ENCODE data around the gene SORCS2. TPM values are rescaled to one million over a fixed set of nuclear protein-coding genes. Genes with fewer than 3 reads are reported as not detected.

Gene SORCS2
- polyA plus RNA-seq, 1 of the 3 experiments (the other 2 are of a cell fraction) = 1.6 TPM

- TF ChIP-seq, protein P1, sequence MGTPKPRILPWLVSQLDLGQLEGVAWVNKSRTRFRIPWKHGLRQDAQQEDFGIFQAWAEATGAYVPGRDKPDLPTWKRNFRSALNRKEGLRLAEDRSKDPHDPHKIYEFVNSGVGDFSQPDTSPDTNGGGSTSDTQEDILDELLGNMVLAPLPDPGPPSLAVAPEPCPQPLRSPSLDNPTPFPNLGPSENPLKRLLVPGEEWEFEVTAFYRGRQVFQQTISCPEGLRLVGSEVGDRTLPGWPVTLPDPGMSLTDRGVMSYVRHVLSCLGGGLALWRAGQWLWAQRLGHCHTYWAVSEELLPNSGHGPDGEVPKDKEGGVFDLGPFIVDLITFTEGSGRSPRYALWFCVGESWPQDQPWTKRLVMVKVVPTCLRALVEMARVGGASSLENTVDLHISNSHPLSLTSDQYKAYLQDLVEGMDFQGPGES (IDR thresholded peaks at IDR 0.05; ENCODE audit: low read depth, low read length) = no peak
- TF ChIP-seq POLR2AphosphoS5 (IDR thresholded peaks at IDR 0.05; ENCODE audit: low read depth, low read length) (no peak), FOSL2 (IDR thresholded peaks at IDR 0.05; ENCODE audit: borderline replicate concordance, low read depth) (no peak), ELF1 (IDR thresholded peaks at IDR 0.05) (no peak), YY1 (IDR thresholded peaks at IDR 0.05; ENCODE audit: low read depth) (no peak), RCOR1 (IDR thresholded peaks at IDR 0.05; ENCODE audit: low read length) (no peak), EP300 (IDR thresholded peaks at IDR 0.05; ENCODE audit: borderline replicate concordance in 1 of 2, low read depth in 1 of 2, low read length in 1 of 2) (no peak), USF1 (IDR thresholded peaks at IDR 0.05; ENCODE audit: borderline replicate concordance, low read depth) (no peak)
- TF ChIP-seq, protein P2, sequence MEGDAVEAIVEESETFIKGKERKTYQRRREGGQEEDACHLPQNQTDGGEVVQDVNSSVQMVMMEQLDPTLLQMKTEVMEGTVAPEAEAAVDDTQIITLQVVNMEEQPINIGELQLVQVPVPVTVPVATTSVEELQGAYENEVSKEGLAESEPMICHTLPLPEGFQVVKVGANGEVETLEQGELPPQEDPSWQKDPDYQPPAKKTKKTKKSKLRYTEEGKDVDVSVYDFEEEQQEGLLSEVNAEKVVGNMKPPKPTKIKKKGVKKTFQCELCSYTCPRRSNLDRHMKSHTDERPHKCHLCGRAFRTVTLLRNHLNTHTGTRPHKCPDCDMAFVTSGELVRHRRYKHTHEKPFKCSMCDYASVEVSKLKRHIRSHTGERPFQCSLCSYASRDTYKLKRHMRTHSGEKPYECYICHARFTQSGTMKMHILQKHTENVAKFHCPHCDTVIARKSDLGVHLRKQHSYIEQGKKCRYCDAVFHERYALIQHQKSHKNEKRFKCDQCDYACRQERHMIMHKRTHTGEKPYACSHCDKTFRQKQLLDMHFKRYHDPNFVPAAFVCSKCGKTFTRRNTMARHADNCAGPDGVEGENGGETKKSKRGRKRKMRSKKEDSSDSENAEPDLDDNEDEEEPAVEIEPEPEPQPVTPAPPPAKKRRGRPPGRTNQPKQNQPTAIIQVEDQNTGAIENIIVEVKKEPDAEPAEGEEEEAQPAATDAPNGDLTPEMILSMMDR (IDR thresholded peaks at IDR 0.05) = no peak
- Histone ChIP-seq H3F3A (replicated peaks; ENCODE audit: insufficient read depth) (no peaks in the 10 kb centered on the region), H3K9me2 (no peaks in the 10 kb centered on the region), H4K20me1 (ENCODE audit: insufficient read depth) (no peaks in the 10 kb centered on the region), H3K4me1 (ENCODE audit: control insufficient read depth in 1 of 2, insufficient read depth in 2 of 2, low read depth in 1 of 2, low read length in 1 of 2) (no peaks in the 10 kb centered on the region; a peak in 1 of 4 replicates), H3K27me3 (ENCODE audit: insufficient read depth) (no peaks in the 10 kb centered on the region), H3K36me3 (replicated peaks in 1 of 2; ENCODE audit: control insufficient read depth in 1 of 2, insufficient read depth in 2 of 2, low read length in 1 of 2) (no peaks in the 10 kb centered on the region), H3K9me3 (no peaks in the 10 kb centered on the region), H2AFZ (ENCODE audit: low read depth) (no peak overlapping the region), H3K4me2 (no peak overlapping the region), H3K79me2 (ENCODE audit: insufficient read depth) (no peaks in the 10 kb centered on the region), H3K4me3 (ENCODE audit: low read depth in 2 of 2, low read length in 1 of 2) (no peak overlapping the region), H3K9ac (no peak overlapping the region), H3K27ac (ENCODE audit: low read depth in 2 of 2, low read length in 1 of 2) (no peak overlapping the region)
- 92% methylated on average over 19 of the region's 19 CpGs for WGBS (ENCODE audit: low lambda C conversion rate)
- ChIA-PET CTCF (no interaction called here), POLR2A (no interaction called here)
- DNase-seq = no peak
Measured at GRCh38 chr4:7712021-7712671, 519.8 kb downstream of the SORCS2 start.

DNA sequence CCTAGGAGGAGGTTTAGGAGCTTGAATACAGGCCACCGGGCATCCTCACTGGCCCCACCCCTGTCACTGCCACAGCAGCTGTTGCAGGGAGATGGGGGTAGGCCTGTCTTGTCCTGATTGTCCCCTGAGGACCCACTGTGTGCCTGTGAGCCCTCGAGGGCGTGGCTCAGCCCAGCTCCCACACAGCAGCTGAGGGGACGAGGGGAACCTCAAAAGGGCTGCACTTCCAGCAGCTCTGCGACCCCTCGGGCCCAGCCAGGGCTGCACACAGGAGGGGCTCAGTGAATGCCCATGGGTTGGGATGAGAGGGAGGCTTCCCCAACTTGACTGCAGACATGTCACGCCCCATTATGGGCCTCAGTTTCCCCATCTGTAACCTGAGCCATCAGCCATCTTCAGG, 521.4 kb downstream of the SORCS2 start:
- Histone ChIP-seq H3K9me2 (no peaks in the 10 kb centered on the region), H3K9ac (no peak overlapping the region), H3K4me1 (ENCODE audit: control insufficient read depth in 1 of 2, insufficient read depth in 2 of 2, low read depth in 1 of 2, low read length in 1 of 2) (no peaks in the 10 kb centered on the region), H3K27ac (ENCODE audit: low read depth in 2 of 2, low read length in 1 of 2) (no peak overlapping the region), H3K9me3 (no peaks in the 10 kb centered on the region), H4K20me1 (ENCODE audit: insufficient read depth) (no peaks in the 10 kb centered on the region), H2AFZ (ENCODE audit: low read depth) (no peak overlapping the region), H3F3A (replicated peaks; ENCODE audit: insufficient read depth) (no peaks in the 10 kb centered on the region), H3K36me3 (replicated peaks in 1 of 2; ENCODE audit: control insufficient read depth in 1 of 2, insufficient read depth in 2 of 2, low read length in 1 of 2) (no peaks in the 10 kb centered on the region), H3K4me2 (no peak overlapping the region), H3K79me2 (ENCODE audit: insufficient read depth) (no peaks in the 10 kb centered on the region), H3K4me3 (ENCODE audit: low read depth in 2 of 2, low read length in 1 of 2) (no peak overlapping the region), H3K27me3 (ENCODE audit: insufficient read depth) (no peaks in the 10 kb centered on the region)
- ChIA-PET POLR2A (no interaction called here), CTCF (interaction anchor here (1.4 kb wide), 1 partner anchor 36 kb away, joined by 3 read pairs; no protein-coding TSS in a partner anchor)
- no peak for DNase-seq
- WGBS (ENCODE audit: low lambda C conversion rate) = 90% methylated on average over 2 of the region's 7 CpGs
- TF ChIP-seq MAX (IDR thresholded peaks at IDR 0.05; ENCODE audit: low read depth) = no peak
- no peak for TF ChIP-seq SIN3A (IDR thresholded peaks at IDR 0.05; ENCODE audit: borderline replicate concordance, low read depth, low read length)
- TF ChIP-seq TEAD4 (IDR thresholded peaks at IDR 0.05; ENCODE audit: borderline replicate concordance, insufficient read depth) = no peak
- TF ChIP-seq GABPA (IDR thresholded peaks at IDR 0.05; ENCODE audit: low read depth) = no peak
- TF ChIP-seq, protein P2 (IDR thresholded peaks at IDR 0.05) = no peak
- TF ChIP-seq GATA2 (CRISPR knock-in tag; IDR thresholded peaks at IDR 0.05) = no peak
- TF ChIP-seq CHD2 (IDR thresholded peaks at IDR 0.05; ENCODE audit: low read length, partially characterized antibody) = no peak
- TF ChIP-seq, protein P3, sequence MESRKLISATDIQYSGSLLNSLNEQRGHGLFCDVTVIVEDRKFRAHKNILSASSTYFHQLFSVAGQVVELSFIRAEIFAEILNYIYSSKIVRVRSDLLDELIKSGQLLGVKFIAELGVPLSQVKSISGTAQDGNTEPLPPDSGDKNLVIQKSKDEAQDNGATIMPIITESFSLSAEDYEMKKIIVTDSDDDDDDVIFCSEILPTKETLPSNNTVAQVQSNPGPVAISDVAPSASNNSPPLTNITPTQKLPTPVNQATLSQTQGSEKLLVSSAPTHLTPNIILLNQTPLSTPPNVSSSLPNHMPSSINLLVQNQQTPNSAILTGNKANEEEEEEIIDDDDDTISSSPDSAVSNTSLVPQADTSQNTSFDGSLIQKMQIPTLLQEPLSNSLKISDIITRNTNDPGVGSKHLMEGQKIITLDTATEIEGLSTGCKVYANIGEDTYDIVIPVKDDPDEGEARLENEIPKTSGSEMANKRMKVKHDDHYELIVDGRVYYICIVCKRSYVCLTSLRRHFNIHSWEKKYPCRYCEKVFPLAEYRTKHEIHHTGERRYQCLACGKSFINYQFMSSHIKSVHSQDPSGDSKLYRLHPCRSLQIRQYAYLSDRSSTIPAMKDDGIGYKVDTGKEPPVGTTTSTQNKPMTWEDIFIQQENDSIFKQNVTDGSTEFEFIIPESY (IDR thresholded peaks at IDR 0.05; ENCODE audit: borderline replicate concordance, low read depth) = no peak
- no peak for TF ChIP-seq RAD21 (IDR thresholded peaks at IDR 0.05; ENCODE audit: low read length)
- TF ChIP-seq USF1 (IDR thresholded peaks at IDR 0.05; ENCODE audit: borderline replicate concordance, low read depth) = no peak
- TF ChIP-seq TCF12 (IDR thresholded peaks at IDR 0.05) = no peak

All from SK-N-SH (cell line).